ENCODE results near the gene MRI1. TPM values are rescaled to one million over a fixed set of nuclear protein-coding genes. Genes with fewer than 3 reads are reported as not detected.

The MRI1 gene
- total RNA-seq, 6 experiments from 2014 or later: 14.5 to 30.5 (median 24.1) TPM

DNA sequence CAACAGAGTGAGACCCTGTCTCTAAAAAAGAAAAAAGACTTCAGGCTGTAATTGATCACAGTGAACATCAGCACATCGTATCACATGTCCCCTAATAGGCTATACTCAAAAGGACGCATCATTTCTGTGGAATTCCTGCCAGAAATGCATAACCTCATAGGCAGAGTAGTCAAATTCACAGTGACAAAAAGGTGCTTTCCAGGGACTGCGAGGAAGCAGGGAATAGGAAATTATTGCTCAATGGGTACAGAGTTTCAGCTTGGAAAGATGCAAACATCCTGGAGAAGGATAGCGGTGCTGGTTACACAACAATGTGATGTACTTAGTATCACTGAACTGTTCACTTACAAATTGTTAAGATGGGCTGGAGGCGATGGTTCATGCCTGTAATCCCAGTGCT is 41.1 kb upstream of the MRI1 start:
- WGBS (ENCODE audit: insufficient coverage, low coverage, low lambda C conversion rate, missing lambda C conversion rate): 31% methylated on average over 5 of the region's 5 CpGs
- TF ChIP-seq, protein P1, sequence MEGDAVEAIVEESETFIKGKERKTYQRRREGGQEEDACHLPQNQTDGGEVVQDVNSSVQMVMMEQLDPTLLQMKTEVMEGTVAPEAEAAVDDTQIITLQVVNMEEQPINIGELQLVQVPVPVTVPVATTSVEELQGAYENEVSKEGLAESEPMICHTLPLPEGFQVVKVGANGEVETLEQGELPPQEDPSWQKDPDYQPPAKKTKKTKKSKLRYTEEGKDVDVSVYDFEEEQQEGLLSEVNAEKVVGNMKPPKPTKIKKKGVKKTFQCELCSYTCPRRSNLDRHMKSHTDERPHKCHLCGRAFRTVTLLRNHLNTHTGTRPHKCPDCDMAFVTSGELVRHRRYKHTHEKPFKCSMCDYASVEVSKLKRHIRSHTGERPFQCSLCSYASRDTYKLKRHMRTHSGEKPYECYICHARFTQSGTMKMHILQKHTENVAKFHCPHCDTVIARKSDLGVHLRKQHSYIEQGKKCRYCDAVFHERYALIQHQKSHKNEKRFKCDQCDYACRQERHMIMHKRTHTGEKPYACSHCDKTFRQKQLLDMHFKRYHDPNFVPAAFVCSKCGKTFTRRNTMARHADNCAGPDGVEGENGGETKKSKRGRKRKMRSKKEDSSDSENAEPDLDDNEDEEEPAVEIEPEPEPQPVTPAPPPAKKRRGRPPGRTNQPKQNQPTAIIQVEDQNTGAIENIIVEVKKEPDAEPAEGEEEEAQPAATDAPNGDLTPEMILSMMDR (IDR thresholded peaks at IDR 0.05): no peak
- TF ChIP-seq POLR2A (IDR thresholded peaks at IDR 0.05): no peak
- H3K9me3 ChIP-seq: no peaks in the 10 kb centered on the region
- intact Hi-C loops (cut with DNase I): no loop called here
- H3K36me3 ChIP-seq: no peaks in the 10 kb centered on the region
- no peaks in the 10 kb centered on the region for H3K27me3 ChIP-seq
- ATAC-seq (peak in 1 of 4 donors; percentile 32), DNase-seq (no peak)
- no peak overlapping the region for H3K27ac ChIP-seq
- no peaks in the 10 kb centered on the region for H3K4me1 ChIP-seq
- H3K4me3 ChIP-seq: no peak overlapping the region

DNA sequence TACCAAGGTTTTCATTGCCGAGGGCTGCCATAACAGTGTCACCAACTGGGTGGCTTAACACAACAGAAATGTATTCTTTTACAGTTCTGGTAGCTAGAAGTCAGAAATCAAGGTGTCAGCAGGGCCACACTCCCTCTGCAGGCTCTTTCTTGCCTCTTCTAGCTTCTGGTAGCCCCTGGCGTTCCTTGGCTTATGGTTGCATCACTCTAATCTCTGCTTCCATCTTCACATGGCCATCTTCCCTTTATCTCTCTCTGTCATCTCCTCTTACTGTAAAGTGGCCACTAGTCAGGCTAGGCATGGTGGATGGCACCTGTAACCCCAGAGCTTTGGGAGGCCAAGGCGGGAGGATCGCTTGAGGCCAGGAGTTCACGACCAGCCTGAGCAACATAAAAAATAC is 38.0 kb upstream of the MRI1 start:
- intact Hi-C loops (cut with DNase I): no loop called here
- WGBS (ENCODE audit: insufficient coverage, low coverage, low lambda C conversion rate, missing lambda C conversion rate): 88% methylated on average over 4 of the region's 5 CpGs
- H3K27me3 ChIP-seq: no peaks in the 10 kb centered on the region

DNA sequence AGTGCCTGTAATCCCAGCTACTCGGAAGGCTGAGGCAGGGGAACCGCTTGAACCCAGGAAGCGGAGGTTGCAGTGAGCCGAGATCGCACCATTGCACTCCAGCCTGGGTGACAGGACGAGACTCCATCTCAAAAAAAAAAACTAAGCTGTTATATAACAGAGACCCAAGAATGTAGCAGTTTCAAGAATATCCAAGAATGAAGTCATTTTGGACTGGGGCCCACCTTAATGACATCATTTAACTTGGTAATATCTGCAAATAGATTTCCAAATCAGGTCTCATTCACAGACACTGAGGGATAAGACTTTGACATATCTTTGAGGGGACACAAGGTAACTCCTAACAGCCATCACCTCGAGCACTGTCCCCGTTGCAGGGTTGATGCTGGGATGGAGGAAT is 36.5 kb upstream of the MRI1 start:
- no peak for TF ChIP-seq POLR2A (IDR thresholded peaks at IDR 0.05)
- TF ChIP-seq, protein P1 (IDR thresholded peaks at IDR 0.05): no peak
- intact Hi-C loops (cut with DNase I): no loop called here

More for the DNA sequence above, 38.0 kb upstream of the MRI1 start:
- Histone ChIP-seq H3K27ac (no peak overlapping the region), H3K9me3 (no peaks in the 10 kb centered on the region), H3K36me3 (no peaks in the 10 kb centered on the region), H3K4me3 (no peak overlapping the region), H3K4me1 (no peaks in the 10 kb centered on the region)
- ATAC-seq (no peak), DNase-seq (no peak)
- TF ChIP-seq POLR2A (IDR thresholded peaks at IDR 0.05): no peak
- TF ChIP-seq, protein P1 (IDR thresholded peaks at IDR 0.05): no peak

DNA sequence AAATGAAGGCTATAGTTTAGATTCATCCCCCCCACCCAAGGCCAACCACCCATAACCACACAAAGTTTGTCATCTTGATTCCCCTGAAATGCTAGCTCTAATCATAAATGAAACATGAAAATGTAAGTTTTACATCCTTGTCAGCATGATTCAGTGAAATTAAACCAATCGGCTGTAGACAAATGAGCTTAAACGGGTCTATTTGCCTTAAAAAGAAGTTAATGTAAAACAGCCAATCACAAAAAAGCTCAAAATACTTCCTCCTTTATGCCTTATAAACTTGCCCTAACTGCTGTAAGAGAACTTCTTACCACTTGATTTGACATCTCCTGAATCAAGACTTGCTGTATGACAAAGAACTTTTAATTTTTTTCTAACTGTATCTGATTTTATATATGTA is 34.5 kb upstream of the MRI1 start:
- H3K27ac ChIP-seq: no peak overlapping the region
- intact Hi-C loops (cut with DNase I): no loop called here
- no peak for ATAC-seq

More for the DNA sequence above, 36.5 kb upstream of the MRI1 start:
- DNase-seq: no peak
- H3K4me3 ChIP-seq: no peak overlapping the region
- no peaks in the 10 kb centered on the region for H3K9me3 ChIP-seq
- WGBS (ENCODE audit: insufficient coverage, low coverage, low lambda C conversion rate, missing lambda C conversion rate): 0% methylated on average over 1 of the region's 8 CpGs
- no peak overlapping the region for H3K27ac ChIP-seq
- no peaks in the 10 kb centered on the region for H3K36me3 ChIP-seq
- peaks cover 0 to 6% (median 3%) of the 10 kb centered on the region in 4 donors for H3K4me1 ChIP-seq
- H3K27me3 ChIP-seq: no peaks in the 10 kb centered on the region
- no peak for ATAC-seq

More for the DNA sequence above, 34.5 kb upstream of the MRI1 start:
- DNase-seq: no peak
- H3K27me3 ChIP-seq: no peaks in the 10 kb centered on the region
- H3K4me3 ChIP-seq: no peak overlapping the region
- no peaks in the 10 kb centered on the region for H3K9me3 ChIP-seq
- TF ChIP-seq POLR2A (IDR thresholded peaks at IDR 0.05): no peak
- TF ChIP-seq, protein P1 (IDR thresholded peaks at IDR 0.05): no peak
- peaks cover 0 to 6% (median 3%) of the 10 kb centered on the region in 4 donors for H3K4me1 ChIP-seq
- whole genome bisulfite sequencing (ENCODE audit: insufficient coverage, low coverage, low lambda C conversion rate, missing lambda C conversion rate): 45% methylated on average over 2 of the region's 2 CpGs
- no peaks in the 10 kb centered on the region for H3K36me3 ChIP-seq

All from right lobe of liver (tissue), 6 donors.